ENCODE measurements around the gene PHF23.

DNA sequence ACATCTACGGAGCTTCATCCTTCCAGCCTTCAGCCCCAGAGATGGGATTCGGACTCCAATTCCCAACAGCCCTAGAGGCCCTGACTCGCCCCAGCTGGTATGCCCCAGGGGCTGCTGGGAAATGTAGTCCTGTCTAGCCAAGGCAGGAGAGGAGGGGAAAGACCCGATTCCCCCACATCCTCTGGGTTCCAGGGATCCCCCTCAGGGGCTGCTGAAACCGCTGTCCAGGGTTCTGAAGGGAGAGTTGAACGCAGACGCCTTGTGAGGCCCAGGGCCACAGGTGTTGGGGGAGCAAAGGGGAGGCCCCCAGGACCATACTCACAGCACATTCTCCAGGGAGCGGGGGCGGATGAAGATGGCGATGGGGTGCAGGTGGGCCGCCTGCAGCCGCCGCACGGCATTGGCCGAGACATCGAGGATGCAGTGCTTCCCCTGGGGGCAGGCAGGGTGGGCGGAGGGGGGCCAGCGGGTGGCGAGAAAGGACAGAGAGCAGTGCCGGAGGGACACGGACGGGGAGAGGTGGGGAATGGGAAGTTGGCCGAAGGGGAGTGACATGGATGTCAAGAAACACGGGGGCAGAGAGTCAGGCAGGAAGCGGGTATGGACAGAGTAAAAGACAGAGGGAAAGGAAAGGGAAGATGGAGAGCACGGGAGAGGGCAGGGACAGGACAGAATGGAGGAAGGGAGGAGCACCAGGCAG lies 47.5 kb downstream of the PHF23 start:
- TF ChIP-seq CTCF (IDR thresholded peaks at IDR 0.05) (no peak), POLR2A (IDR thresholded peaks at IDR 0.05) (no peak)
